Measurements from ENCODE around the gene TRAPPC2L. TPM values are rescaled to one million over a fixed set of nuclear protein-coding genes. Genes with fewer than 3 reads are reported as not detected.

TRAPPC2L gene
- total and polyA plus RNA-seq, 2 donors: 49.1 to 54.1 TPM

DNA sequence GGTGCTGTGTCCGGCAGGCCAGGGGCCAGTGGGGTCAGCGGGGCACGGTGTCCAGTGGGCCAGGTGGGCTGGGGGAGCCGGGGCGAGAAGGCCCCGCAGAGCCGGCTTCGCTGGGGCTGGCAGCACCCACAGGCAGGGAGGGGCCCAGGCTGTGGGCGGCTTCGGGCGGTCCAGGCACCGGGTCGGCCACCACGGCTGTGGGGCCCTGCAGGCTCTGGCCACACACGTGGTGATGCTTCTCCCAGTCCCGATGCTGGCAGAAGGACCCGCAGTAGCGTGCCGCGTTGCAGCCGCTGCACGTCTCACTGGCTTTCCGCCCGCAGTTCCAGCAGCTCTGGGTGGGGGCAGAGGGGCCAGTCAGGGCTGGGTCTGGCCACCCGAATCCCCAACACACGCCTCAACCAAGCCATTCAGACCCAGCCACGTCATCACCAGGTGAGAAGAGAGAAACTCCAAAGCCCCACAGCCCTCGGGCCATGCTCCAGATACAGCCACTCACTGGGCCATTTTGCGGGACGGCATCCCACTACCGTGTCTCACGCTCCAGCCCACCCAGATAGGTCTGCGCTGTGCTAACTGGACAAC is 20.1 kb downstream of the TRAPPC2L start:
- Histone ChIP-seq H3K27ac (ENCODE audit: low read depth in 1 of 2, low read length in 1 of 2) (no peak overlapping the region), H3K4me1 (ENCODE audit: control insufficient read depth in 2 of 2, insufficient read depth in 2 of 2, low read length in 2 of 2) (peaks cover 0 to 4% of the 10 kb centered on the region in 2 donors), H3K9me3 (ENCODE audit: control insufficient read depth in 2 of 2, insufficient read depth in 1 of 2, low read length in 1 of 2) (no peaks in the 10 kb centered on the region), H3K4me3 (ENCODE audit: low read length in 2 of 2) (no peak overlapping the region), H3K36me3 (ENCODE audit: control insufficient read depth in 2 of 2, insufficient read depth in 2 of 2, low read length in 1 of 2) (peaks cover 71 to 75% of the 10 kb centered on the region in 2 donors), H3K27me3 (ENCODE audit: control insufficient read depth in 2 of 2, insufficient read depth in 1 of 2, low read length in 1 of 2) (peaks cover 0 to under 1% of the 10 kb centered on the region in 2 donors)
- no peak for DNase-seq (ENCODE audit: low read depth in 6 of 9, low spot score in 9 of 9)
- 95% methylated on average over 33 of the region's 33 CpGs for WGBS

DNA sequence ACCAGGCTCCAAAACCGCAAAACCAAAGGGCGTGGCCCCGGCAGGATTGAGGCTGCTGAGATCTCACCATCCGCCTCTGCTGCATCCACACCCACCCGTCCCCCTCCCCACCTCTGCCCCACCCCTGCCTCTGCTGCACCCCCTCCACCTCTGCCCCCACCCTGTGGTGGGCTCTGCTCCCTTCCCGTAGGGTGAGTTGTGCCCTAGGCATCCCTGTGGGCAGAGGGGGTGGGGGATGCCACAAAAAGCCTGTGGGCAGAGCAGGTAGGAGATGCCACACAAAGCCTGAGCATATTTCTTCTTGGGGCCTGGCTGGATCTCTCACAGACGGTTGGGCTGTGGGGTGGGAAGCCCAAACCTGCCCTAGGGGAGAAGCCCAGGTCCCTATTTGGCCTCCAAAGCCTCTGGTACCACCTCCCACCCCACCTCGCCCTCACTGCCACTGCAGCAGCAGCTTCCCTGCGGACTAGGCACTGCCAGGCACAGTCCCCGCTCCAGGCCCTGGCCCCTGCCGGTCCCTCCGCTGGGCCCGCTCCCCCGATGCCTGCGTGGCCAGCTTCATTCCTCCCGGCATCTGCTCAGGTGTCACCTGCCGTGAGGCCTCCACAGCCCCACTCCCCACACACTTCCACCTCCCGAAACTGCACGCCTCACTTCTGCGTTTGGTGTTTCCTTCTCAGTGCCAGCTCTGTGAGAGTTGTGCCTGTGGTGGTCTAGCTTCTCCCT is 20.8 kb downstream of the TRAPPC2L start:
- peaks cover 78 to 82% of the 10 kb centered on the region in 2 donors for H3K36me3 ChIP-seq (ENCODE audit: control insufficient read depth in 2 of 2, insufficient read depth in 2 of 2, low read length in 1 of 2)
- no peak overlapping the region for H3K4me3 ChIP-seq (ENCODE audit: low read length in 2 of 2)
- no peaks in the 10 kb centered on the region for H3K9me3 ChIP-seq (ENCODE audit: control insufficient read depth in 2 of 2, insufficient read depth in 1 of 2, low read length in 1 of 2)
- peaks cover 0 to 4% of the 10 kb centered on the region in 2 donors for H3K4me1 ChIP-seq (ENCODE audit: control insufficient read depth in 2 of 2, insufficient read depth in 2 of 2, low read length in 2 of 2)
- DNase-seq (ENCODE audit: low read depth in 6 of 9, low spot score in 9 of 9): no peak
- H3K27ac ChIP-seq (ENCODE audit: low read depth in 1 of 2, low read length in 1 of 2): no peak overlapping the region
- H3K27me3 ChIP-seq (ENCODE audit: control insufficient read depth in 2 of 2, insufficient read depth in 1 of 2, low read length in 1 of 2): no peaks in the 10 kb centered on the region
- 94% methylated on average over 20 of the region's 20 CpGs for WGBS

DNA sequence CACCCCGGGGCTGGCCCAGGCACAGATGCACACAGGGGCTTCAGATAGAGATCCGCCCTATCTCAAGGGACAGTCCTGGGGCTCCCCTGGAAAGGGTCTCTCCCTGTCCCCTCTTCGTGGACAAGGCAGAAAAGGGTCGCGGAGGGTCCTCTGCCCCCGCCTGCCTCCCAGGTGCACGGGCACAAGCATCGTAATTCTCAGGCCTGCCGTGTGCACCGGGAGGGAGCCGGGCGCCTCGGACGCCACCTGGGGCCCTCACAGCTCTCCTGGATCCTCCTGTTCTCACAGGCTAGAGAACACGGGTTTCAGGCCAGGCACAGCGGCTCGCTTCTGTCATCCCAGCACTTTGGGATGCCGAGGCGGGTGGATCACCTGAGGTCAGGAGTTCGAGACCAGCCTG is 21.4 kb downstream of the TRAPPC2L start:
- Histone ChIP-seq H3K36me3 (ENCODE audit: control insufficient read depth in 2 of 2, insufficient read depth in 2 of 2, low read length in 1 of 2) (peaks cover 85 to 88% of the 10 kb centered on the region in 2 donors), H3K9me3 (ENCODE audit: control insufficient read depth in 2 of 2, insufficient read depth in 1 of 2, low read length in 1 of 2) (no peaks in the 10 kb centered on the region), H3K27ac (ENCODE audit: low read depth in 1 of 2, low read length in 1 of 2) (no peak overlapping the region), H3K4me1 (ENCODE audit: control insufficient read depth in 2 of 2, insufficient read depth in 2 of 2, low read length in 2 of 2) (peaks cover 0 to 4% of the 10 kb centered on the region in 2 donors), H3K27me3 (ENCODE audit: control insufficient read depth in 2 of 2, insufficient read depth in 1 of 2, low read length in 1 of 2) (no peaks in the 10 kb centered on the region), H3K4me3 (ENCODE audit: low read length in 2 of 2) (no peak overlapping the region)
- WGBS: 96% methylated on average over 20 of the region's 20 CpGs
- no peak for DNase-seq (ENCODE audit: low read depth in 6 of 9, low spot score in 9 of 9)

DNA sequence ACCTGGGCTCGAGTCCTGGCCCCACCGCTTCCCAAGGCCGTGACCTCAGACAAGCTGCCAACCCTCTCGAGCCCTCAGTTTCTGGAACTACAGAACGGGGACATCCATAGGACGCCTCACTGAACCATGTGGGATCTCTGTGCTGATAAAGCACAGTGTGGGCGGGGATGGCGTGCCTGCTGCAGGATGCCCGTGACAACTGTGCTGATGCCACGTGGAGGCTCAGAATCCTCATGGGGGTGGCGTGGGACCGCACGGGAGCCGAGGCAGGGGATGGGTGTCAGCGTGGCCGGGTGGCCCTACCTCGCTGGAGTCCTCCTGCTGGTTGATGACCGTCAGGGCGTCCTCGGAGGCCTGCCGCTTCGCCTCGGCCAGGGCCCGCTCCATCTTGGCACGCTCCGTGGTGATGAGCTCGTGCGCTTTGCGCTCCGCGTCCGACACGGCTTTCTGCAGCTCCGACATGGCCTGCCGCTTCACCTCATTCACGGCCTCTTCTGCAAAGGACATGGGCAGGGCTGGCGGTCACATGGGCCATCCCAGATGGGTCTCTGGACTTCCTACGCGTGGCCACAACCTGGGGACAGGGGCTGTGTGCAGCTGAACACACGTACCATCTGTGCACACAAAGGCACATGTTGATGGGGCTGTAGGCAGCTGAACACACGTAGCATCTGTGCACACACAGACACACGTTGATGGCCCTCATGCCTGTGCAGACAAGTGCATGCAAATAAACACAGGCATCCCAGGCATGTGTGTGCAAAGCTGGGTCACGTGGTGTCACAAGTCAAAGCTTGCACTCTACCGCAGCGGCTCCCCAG is 22.2 kb downstream of the TRAPPC2L start:
- no peak for DNase-seq (ENCODE audit: low read depth in 6 of 9, low spot score in 9 of 9)
- no peak overlapping the region for H3K4me3 ChIP-seq (ENCODE audit: low read length in 2 of 2)
- WGBS: 93% methylated on average over 45 of the region's 45 CpGs
- no peak overlapping the region for H3K27ac ChIP-seq (ENCODE audit: low read depth in 1 of 2, low read length in 1 of 2)
- peaks cover 0 to 4% of the 10 kb centered on the region in 2 donors for H3K4me1 ChIP-seq (ENCODE audit: control insufficient read depth in 2 of 2, insufficient read depth in 2 of 2, low read length in 2 of 2)
- no peaks in the 10 kb centered on the region for H3K27me3 ChIP-seq (ENCODE audit: control insufficient read depth in 2 of 2, insufficient read depth in 1 of 2, low read length in 1 of 2)
- no peaks in the 10 kb centered on the region for H3K9me3 ChIP-seq (ENCODE audit: control insufficient read depth in 2 of 2, insufficient read depth in 1 of 2, low read length in 1 of 2)
- peaks cover 93 to 96% of the 10 kb centered on the region in 2 donors for H3K36me3 ChIP-seq (ENCODE audit: control insufficient read depth in 2 of 2, insufficient read depth in 2 of 2, low read length in 1 of 2)

DNA sequence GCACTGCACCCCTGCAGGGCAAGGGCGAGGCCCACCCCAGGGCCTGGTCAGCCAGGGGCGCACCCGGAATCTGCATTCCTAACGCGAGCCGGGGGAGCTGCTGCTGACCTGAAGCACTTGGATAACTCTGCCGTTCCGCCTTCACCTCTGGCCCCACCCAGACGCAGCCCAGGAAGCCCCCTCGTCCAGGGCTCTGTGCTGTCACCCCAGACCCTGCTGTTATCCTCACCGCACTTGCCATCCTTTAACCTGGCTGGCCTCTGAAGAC is 22.8 kb downstream of the TRAPPC2L start:
- no peak overlapping the region for H3K27ac ChIP-seq (ENCODE audit: low read depth in 1 of 2, low read length in 1 of 2)
- H3K36me3 ChIP-seq (ENCODE audit: control insufficient read depth in 2 of 2, insufficient read depth in 2 of 2, low read length in 1 of 2): peaks cover 96 to 97% of the 10 kb centered on the region in 2 donors
- WGBS: 91% methylated on average over 11 of the region's 11 CpGs
- no peaks in the 10 kb centered on the region for H3K27me3 ChIP-seq (ENCODE audit: control insufficient read depth in 2 of 2, insufficient read depth in 1 of 2, low read length in 1 of 2)
- no peak for DNase-seq (ENCODE audit: low read depth in 6 of 9, low spot score in 9 of 9)
- H3K4me3 ChIP-seq (ENCODE audit: low read length in 2 of 2): no peak overlapping the region
- H3K9me3 ChIP-seq (ENCODE audit: control insufficient read depth in 2 of 2, insufficient read depth in 1 of 2, low read length in 1 of 2): no peaks in the 10 kb centered on the region
- H3K4me1 ChIP-seq (ENCODE audit: control insufficient read depth in 2 of 2, insufficient read depth in 2 of 2, low read length in 2 of 2): peaks cover 0 to 4% of the 10 kb centered on the region in 2 donors

DNA sequence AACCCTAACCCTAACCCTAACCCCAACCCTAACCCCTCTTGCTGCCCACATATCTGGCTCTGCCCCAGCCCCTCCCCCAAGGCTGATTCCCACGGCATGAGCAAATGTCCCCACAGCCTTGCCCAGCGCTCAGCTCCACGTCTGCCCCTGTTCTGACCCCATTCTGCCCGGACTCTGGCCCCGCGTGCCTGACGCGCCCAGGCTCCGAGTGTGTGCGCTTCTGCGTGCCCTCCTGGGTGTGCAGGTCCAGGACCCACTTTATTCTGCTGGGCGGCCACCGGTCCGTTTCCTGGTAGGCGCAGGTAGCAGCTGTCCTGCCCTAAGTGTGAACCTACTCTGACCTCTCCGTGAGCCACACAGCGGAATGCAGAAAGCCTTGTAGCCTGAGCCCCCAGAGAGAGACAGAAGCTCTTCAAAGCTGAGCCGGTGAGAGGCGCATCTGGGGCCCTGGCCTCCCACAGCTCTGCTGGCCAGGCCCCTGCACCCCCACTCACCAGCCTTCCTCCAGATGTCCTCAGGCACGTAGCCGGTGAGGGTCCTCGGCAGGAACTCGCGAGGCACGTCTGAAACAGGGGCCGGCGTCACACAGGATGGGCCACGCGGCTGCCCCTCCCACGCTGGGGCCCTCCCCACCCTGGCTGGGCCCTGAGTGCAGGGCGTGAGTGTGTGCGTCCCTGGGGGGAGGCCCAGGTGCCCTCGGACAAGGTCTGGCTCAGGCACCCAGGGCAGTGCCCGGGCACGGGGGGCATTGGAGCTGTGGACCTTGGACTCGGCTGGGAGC is 23.5 kb downstream of the TRAPPC2L start:
- Histone ChIP-seq H3K27me3 (ENCODE audit: control insufficient read depth in 2 of 2, insufficient read depth in 1 of 2, low read length in 1 of 2) (no peaks in the 10 kb centered on the region), H3K4me1 (ENCODE audit: control insufficient read depth in 2 of 2, insufficient read depth in 2 of 2, low read length in 2 of 2) (peaks cover 0 to 4% of the 10 kb centered on the region in 2 donors), H3K9me3 (ENCODE audit: control insufficient read depth in 2 of 2, insufficient read depth in 1 of 2, low read length in 1 of 2) (no peaks in the 10 kb centered on the region), H3K27ac (ENCODE audit: low read depth in 1 of 2, low read length in 1 of 2) (no peak overlapping the region), H3K36me3 (ENCODE audit: control insufficient read depth in 2 of 2, insufficient read depth in 2 of 2, low read length in 1 of 2) (peaks cover 96 to 97% of the 10 kb centered on the region in 2 donors), H3K4me3 (ENCODE audit: low read length in 2 of 2) (no peak overlapping the region)
- 95% methylated on average over 36 of the region's 36 CpGs for WGBS
- DNase-seq (ENCODE audit: low read depth in 6 of 9, low spot score in 9 of 9): no peak

DNA sequence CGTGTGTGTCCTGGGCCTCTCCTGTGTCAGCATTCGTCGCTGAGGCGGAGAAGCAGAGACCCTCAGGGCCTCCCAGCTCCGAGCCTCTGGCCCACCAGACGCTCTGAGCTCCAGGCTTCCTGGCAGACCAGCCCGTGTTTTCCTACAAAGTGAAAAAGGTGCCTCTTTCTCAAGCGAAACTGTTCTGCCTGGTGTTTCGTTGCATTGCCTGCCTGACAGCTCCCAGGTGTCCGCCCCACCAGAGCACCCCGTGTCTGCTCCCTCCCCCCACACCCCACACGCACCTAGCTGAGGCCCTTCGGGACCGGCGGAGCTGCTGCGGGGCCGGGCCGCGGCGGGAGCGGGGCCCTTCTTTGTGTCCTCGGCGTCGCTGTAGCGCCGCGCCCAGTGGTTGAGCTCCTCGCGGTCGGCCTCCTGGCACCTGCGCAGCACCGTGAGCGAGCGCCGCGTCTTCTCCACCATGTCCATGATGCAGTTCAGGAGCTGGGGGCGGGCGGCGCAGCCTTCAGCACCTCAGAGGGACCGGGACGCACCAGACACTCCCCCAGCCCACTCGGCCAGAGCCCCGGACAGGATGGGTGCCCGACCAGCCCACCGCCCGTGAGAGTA is 24.2 kb downstream of the TRAPPC2L start:
- Histone ChIP-seq H3K4me1 (ENCODE audit: control insufficient read depth in 2 of 2, insufficient read depth in 2 of 2, low read length in 2 of 2) (peaks cover 0 to 4% of the 10 kb centered on the region in 2 donors), H3K9me3 (ENCODE audit: control insufficient read depth in 2 of 2, insufficient read depth in 1 of 2, low read length in 1 of 2) (no peaks in the 10 kb centered on the region), H3K36me3 (ENCODE audit: control insufficient read depth in 2 of 2, insufficient read depth in 2 of 2, low read length in 1 of 2) (peaks cover 97% of the 10 kb centered on the region in 2 donors), H3K27me3 (ENCODE audit: control insufficient read depth in 2 of 2, insufficient read depth in 1 of 2, low read length in 1 of 2) (no peaks in the 10 kb centered on the region), H3K27ac (ENCODE audit: low read depth in 1 of 2, low read length in 1 of 2) (no peak overlapping the region), H3K4me3 (ENCODE audit: low read length in 2 of 2) (no peak overlapping the region)
- no peak for DNase-seq (ENCODE audit: low read depth in 6 of 9, low spot score in 9 of 9)
- WGBS: 95% methylated on average over 46 of the region's 46 CpGs

DNA sequence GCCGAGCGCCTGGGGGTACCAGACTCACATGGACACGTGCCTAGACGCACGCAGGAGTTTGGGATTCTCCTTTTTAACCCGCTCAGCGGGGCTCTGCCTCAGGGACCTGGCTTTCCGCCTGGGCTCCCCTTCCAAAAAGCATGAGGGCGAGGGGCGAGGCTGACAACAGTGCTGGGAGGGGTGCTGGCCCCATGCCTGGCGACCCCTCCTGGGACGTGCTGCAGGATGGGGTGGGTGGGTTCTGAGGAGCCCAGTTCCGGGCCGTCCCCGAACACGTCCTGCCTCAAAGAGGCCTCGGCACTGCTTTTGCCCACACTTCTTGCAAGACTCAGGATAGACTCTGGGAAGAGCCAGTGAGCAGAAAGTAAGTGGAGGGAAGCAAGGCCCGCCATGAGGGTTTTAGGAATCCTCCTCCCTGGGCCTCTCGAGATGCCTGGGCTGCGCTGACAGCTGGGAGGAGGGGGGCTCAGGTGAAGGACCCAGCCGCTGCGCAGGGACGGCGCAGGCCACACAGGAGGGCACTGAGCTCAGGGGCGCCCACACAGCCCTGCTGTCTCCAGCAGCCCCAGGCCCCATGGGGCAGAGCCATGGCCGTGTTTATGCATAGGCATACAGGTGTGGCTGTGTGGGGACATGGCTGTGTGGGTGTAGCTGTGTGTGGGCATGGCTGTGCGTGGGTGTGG is 24.9 kb downstream of the TRAPPC2L start:
- no peak for DNase-seq (ENCODE audit: low read depth in 6 of 9, low spot score in 9 of 9)
- Histone ChIP-seq H3K9me3 (ENCODE audit: control insufficient read depth in 2 of 2, insufficient read depth in 1 of 2, low read length in 1 of 2) (no peaks in the 10 kb centered on the region), H3K27ac (ENCODE audit: low read depth in 1 of 2, low read length in 1 of 2) (no peak overlapping the region), H3K4me3 (ENCODE audit: low read length in 2 of 2) (no peak overlapping the region), H3K36me3 (ENCODE audit: control insufficient read depth in 2 of 2, insufficient read depth in 2 of 2, low read length in 1 of 2) (peaks cover 97 to 100% of the 10 kb centered on the region in 2 donors), H3K4me1 (ENCODE audit: control insufficient read depth in 2 of 2, insufficient read depth in 2 of 2, low read length in 2 of 2) (peaks cover 0 to 4% of the 10 kb centered on the region in 2 donors), H3K27me3 (ENCODE audit: control insufficient read depth in 2 of 2, insufficient read depth in 1 of 2, low read length in 1 of 2) (no peaks in the 10 kb centered on the region)
- 98% methylated on average over 27 of the region's 27 CpGs for WGBS

Data from thymus (tissue), 11 donors.